ENCODE measurements around the gene DYNC2I2.

DNA sequence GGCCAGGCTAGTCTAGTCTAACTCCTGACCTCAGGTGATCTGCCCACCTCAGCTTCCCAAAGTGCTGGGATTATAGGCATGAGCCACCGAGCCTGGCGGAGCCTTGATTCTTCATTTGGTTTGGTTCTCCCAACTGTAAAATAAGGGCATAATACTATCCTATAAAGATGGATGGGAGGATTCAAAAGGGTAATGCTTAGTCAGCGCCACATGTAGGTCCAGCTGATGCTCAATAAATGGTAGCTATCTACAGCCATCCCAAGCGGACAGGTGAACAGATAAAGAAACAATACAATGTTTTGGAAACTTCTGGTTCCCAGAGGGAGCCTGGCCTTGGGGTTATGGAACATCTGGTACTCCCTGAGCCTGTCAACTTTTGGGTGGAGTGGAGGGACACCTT, 18.7 kb upstream of the DYNC2I2 start:
- no peak for TF ChIP-seq CTCF (IDR thresholded peaks at IDR 0.05; ENCODE audit: low read depth, low read length, poor library complexity, severe bottlenecking)
- no peak for TF ChIP-seq EZH2phosphoT487 (IDR thresholded peaks at IDR 0.05; ENCODE audit: borderline replicate concordance, low read length)

Data from DOHH2 (cell line).